H9 (cell line): Measurements from ENCODE around the gene PPAN. TPM values are rescaled to one million over a fixed set of nuclear protein-coding genes. Genes with fewer than 3 reads are reported as not detected.

Source experiments
- DNase-seq: peaks from one replicate; pipeline ENCODE4 v3.0.0-alpha.2; 2017
- H2AFZ ChIP-seq: one replicate; pipeline ENCODE4 v1.6.1; 2013; ENCODE audit warnings: mild to moderate bottlenecking, low read length, control low read depth, moderate library complexity
- H2AK5ac ChIP-seq: 2 replicates; pipeline ENCODE4 v1.6.1; 2013; ENCODE audit warnings: low read length, control low read depth, mixed read lengths; ENCODE audit not compliant: insufficient read length
- H2BK120ac ChIP-seq: one replicate; pipeline ENCODE4 v1.6.1; 2013; ENCODE audit warnings: low read depth, mild to moderate bottlenecking, low read length, control low read depth, inconsistent platforms; ENCODE audit not compliant: poor library complexity, severe bottlenecking
- H2BK12ac ChIP-seq: 2 replicates; pipeline ENCODE4 v1.6.1; 2013; ENCODE audit warnings: low read length, control low read depth, mixed read lengths, low read depth; ENCODE audit not compliant: insufficient read length
- H2BK15ac ChIP-seq: 2 replicates; pipeline ENCODE4 v1.6.1; 2013; ENCODE audit warnings: low read depth, low read length, control low read depth
- H2BK20ac ChIP-seq: one replicate; pipeline ENCODE4 v1.6.1; 2013; ENCODE audit warnings: low read depth, mild to moderate bottlenecking, low read length, control low read depth, inconsistent platforms; ENCODE audit not compliant: poor library complexity, severe bottlenecking
- H2BK5ac ChIP-seq: 2 replicates; pipeline ENCODE4 v1.6.1; 2013; ENCODE audit warnings: low read length, control low read depth, mixed read lengths; ENCODE audit not compliant: insufficient read length
- H3K14ac ChIP-seq: 2 replicates; pipeline ENCODE4 v1.6.1; 2013; ENCODE audit warnings: low read length, control low read depth; ENCODE audit not compliant: insufficient read depth
- H3K18ac ChIP-seq: 2 replicates; pipeline ENCODE4 v1.6.1; 2013; ENCODE audit warnings: low read depth, mild to moderate bottlenecking, mixed read lengths, low read length, control low read depth; ENCODE audit not compliant: insufficient read length
- H3K23ac ChIP-seq: 2 replicates; pipeline ENCODE4 v1.6.1; 2013; ENCODE audit warnings: low read length, control low read depth, mixed read lengths, low read depth; ENCODE audit not compliant: insufficient read length
- H3K23me2 ChIP-seq: 2 replicates; pipeline ENCODE4 v1.6.1; 2013; ENCODE audit warnings: low read depth, mild to moderate bottlenecking, mixed read lengths, low read length, control low read depth; ENCODE audit not compliant: insufficient read length, poor library complexity, severe bottlenecking
- H3K27ac ChIP-seq: 2 replicates; pipeline ENCODE4 v1.5.1; 2013; ENCODE audit warnings: low read length, control low read depth, mixed read lengths, low read depth; ENCODE audit not compliant: insufficient read length
- H3K27me3 ChIP-seq: 2 replicates; pipeline ENCODE4 v1.6.1; 2013; ENCODE audit warnings: low read length, control low read depth, inconsistent platforms; ENCODE audit not compliant: insufficient read depth
- H3K4ac ChIP-seq: 2 replicates; pipeline ENCODE4 v1.6.1; 2013; ENCODE audit warnings: low read depth, mild to moderate bottlenecking, control low read depth, inconsistent platforms, low read length, moderate library complexity
- H3K4me1 ChIP-seq: 2 replicates; pipeline ENCODE4 v1.6.1; 2013; ENCODE audit warnings: low read length, control low read depth, inconsistent platforms; ENCODE audit not compliant: insufficient read depth
- H3K4me2 ChIP-seq: 2 replicates; pipeline ENCODE4 v1.6.1; 2013; ENCODE audit warnings: low read length, control low read depth, mixed read lengths; ENCODE audit not compliant: insufficient read length, insufficient read depth
- H3K56ac ChIP-seq: 2 replicates; pipeline ENCODE4 v1.6.1; 2013; ENCODE audit warnings: low read depth, mild to moderate bottlenecking, mixed read lengths, low read length, control low read depth; ENCODE audit not compliant: insufficient read length
- H3K79me1 ChIP-seq: 2 replicates; pipeline ENCODE4 v1.6.1; 2013; ENCODE audit warnings: low read depth, mild to moderate bottlenecking, moderate library complexity, low read length, control low read depth, inconsistent platforms; ENCODE audit not compliant: insufficient read depth, poor library complexity, severe bottlenecking
- H3K79me2 ChIP-seq: 2 replicates; pipeline ENCODE4 v1.6.1; 2013; ENCODE audit warnings: low read length, control low read depth, inconsistent platforms; ENCODE audit not compliant: insufficient read depth
- H3K9ac ChIP-seq: 2 replicates; pipeline ENCODE4 v1.6.1; 2013; ENCODE audit warnings: low read length, control low read depth, mixed read lengths; ENCODE audit not compliant: insufficient read length; ENCODE audit errors: extremely low read depth
- H3K9me3 ChIP-seq: one replicate; pipeline ENCODE4 v1.6.1; 2013; ENCODE audit warnings: low read depth, low read length, inconsistent platforms; ENCODE audit not compliant: control insufficient read depth
- H3T11ph ChIP-seq: one replicate; pipeline ENCODE4 v1.6.1; 2013; ENCODE audit warnings: mild to moderate bottlenecking, low read length, control low read depth, inconsistent platforms
- H4K20me1 ChIP-seq: one replicate; pipeline ENCODE4 v1.6.1; 2013; ENCODE audit not compliant: control insufficient read depth, insufficient read length, insufficient read depth
- H4K5ac ChIP-seq: 2 replicates; pipeline ENCODE4 v1.6.1; 2013; ENCODE audit warnings: low read depth, mild to moderate bottlenecking, mixed read lengths, low read length, control low read depth; ENCODE audit not compliant: insufficient read length
- H4K8ac ChIP-seq: replicated peaks from 2 replicates; pipeline ENCODE4 v1.6.1; 2013; ENCODE audit warnings: low read length, control low read depth, mixed read lengths, low read depth; ENCODE audit not compliant: insufficient read length
- H4K91ac ChIP-seq: 2 replicates; pipeline ENCODE4 v1.6.1; 2013; ENCODE audit warnings: low read depth, mild to moderate bottlenecking, moderate library complexity, mixed read lengths, low read length, control low read depth; ENCODE audit not compliant: insufficient read length
- H3K27ac Mint-ChIP-seq, 3 experiments: 2 replicates in 2 of 3; 3 replicates in 1 of 3; pipeline ENCODE4 v1.8.0; 2020 to 2021; ENCODE audit warnings: mixed read lengths in 3 of 3, mild to moderate bottlenecking in 1 of 3, moderate library complexity in 1 of 3
- H3K27me3 Mint-ChIP-seq: 2 replicates; pipeline ENCODE4 v1.8.0; 2021; ENCODE audit warnings: low read depth, mild to moderate bottlenecking, moderate library complexity, mixed read lengths
- H3K36me3 Mint-ChIP-seq, 3 experiments: 2 replicates in 2 of 3; 3 replicates in 1 of 3; pipeline ENCODE4 v1.8.0; 2020 to 2021; ENCODE audit warnings: low read depth in 3 of 3, mixed read lengths in 3 of 3; ENCODE audit not compliant: insufficient read depth in 1 of 3
- H3K4me1 Mint-ChIP-seq, 2 experiments: 2 replicates each; pipeline ENCODE4 v1.8.0; 2020; ENCODE audit warnings: mixed read lengths in 2 of 2
- H3K4me3 Mint-ChIP-seq, 2 experiments: 2 replicates in 1 of 2; 3 replicates in 1 of 2; pipeline ENCODE4 v1.8.0; 2020 to 2021; ENCODE audit warnings: mild to moderate bottlenecking in 2 of 2, mixed read lengths in 2 of 2, moderate library complexity in 1 of 2
- H3K9me3 Mint-ChIP-seq, 2 experiments: 2 replicates in 1 of 2; 3 replicates in 1 of 2; pipeline ENCODE4 v1.8.0; 2020; ENCODE audit warnings: mild to moderate bottlenecking in 2 of 2, mixed read lengths in 2 of 2, moderate library complexity in 1 of 2
- WGBS: extraction: QIAGEN DNeasy Blood & Tissue Kit; methylation state at CpG from one replicate; pipeline ENCODE4 v1.1.7; 2013; ENCODE audit warnings: missing lambda C conversion rate, low lambda C conversion rate, mixed read lengths; ENCODE audit not compliant: insufficient read length; ENCODE audit errors: extremely low coverage; 5-methylcytosine and 5-hydroxymethylcytosine counted together
- total RNA-seq: library from RNA; stranded (reverse); gene quantifications from 2 replicates; pipeline ENCODE4 v1.2.1, GENCODE V29; 2021
- TF ChIP-seq, protein P1 (sequence below): fragments of 200-600 bp; sonication (generic); conservative IDR thresholded peaks from 3 replicates; pipeline ENCODE4 v1.8.0; 2021; ENCODE audit warnings: antibody characterized with exemption, mild to moderate bottlenecking

Gene PPAN
- total RNA-seq, 1 experiment from 2014 or later = 157 TPM

DNA sequence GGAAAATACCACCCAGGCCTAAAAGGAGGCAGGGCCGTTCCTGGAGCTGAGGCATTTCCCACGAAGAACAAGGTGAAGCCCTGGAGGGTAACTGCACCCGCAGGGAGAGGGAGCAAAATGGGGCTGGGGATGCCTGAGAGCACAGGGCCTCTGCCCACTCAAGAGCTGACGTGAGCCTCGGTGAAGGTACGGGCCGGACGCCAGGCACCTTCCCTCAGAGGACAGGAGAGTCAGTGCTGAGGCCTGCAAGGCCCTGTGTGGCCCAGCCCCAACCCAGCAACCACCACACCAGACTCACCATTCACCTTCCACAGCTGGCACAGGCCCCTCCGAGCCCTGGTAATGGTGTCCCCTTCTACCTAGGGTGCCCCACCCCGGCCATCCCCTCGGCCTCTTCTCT, 52.3 kb downstream of the PPAN start:
- H2BK120ac ChIP-seq = no peak overlapping the region
- H4K5ac ChIP-seq = no peak overlapping the region
- H2BK20ac ChIP-seq = no peak overlapping the region
- H3K4me2 ChIP-seq = no peak overlapping the region
- H4K20me1 ChIP-seq = no peaks in the 10 kb centered on the region
- H3K14ac ChIP-seq = no peak overlapping the region
- H4K8ac ChIP-seq = no peak overlapping the region
- no peaks in the 10 kb centered on the region for H3K9me3 ChIP-seq
- H3K56ac ChIP-seq = no peak overlapping the region
- no peak overlapping the region for H3K9ac ChIP-seq
- no peaks in the 10 kb centered on the region for H3K79me2 ChIP-seq
- H3K18ac ChIP-seq = no peak overlapping the region
- H3K23ac ChIP-seq = no peak overlapping the region
- Mint-ChIP-seq H3K4me3 (no peak overlapping the region), H3K36me3 (peaks cover 55 to 97% (median 89%) of the 10 kb centered on the region in 3 experiments), H3K4me1 (no peaks in the 10 kb centered on the region), H3K27ac (no peak overlapping the region), H3K9me3 (no peaks in the 10 kb centered on the region), H3K27me3 (no peaks in the 10 kb centered on the region)
- H4K91ac ChIP-seq = no peak overlapping the region
- H3K27ac ChIP-seq = no peak overlapping the region
- no peak overlapping the region for H2BK15ac ChIP-seq
- no peak overlapping the region for H2BK5ac ChIP-seq
- no peak overlapping the region for H3K4ac ChIP-seq
- WGBS = no CpG with 5 or more reads among the region's 11 CpGs
- DNase-seq = no peak
- H2AK5ac ChIP-seq = no peak overlapping the region
- no peak overlapping the region for H2AFZ ChIP-seq
- no peaks in the 10 kb centered on the region for H3K4me1 ChIP-seq
- no peaks in the 10 kb centered on the region for H3K23me2 ChIP-seq
- no peak overlapping the region for H3T11ph ChIP-seq
- no peaks in the 10 kb centered on the region for H3K79me1 ChIP-seq
- TF ChIP-seq, protein P1, sequence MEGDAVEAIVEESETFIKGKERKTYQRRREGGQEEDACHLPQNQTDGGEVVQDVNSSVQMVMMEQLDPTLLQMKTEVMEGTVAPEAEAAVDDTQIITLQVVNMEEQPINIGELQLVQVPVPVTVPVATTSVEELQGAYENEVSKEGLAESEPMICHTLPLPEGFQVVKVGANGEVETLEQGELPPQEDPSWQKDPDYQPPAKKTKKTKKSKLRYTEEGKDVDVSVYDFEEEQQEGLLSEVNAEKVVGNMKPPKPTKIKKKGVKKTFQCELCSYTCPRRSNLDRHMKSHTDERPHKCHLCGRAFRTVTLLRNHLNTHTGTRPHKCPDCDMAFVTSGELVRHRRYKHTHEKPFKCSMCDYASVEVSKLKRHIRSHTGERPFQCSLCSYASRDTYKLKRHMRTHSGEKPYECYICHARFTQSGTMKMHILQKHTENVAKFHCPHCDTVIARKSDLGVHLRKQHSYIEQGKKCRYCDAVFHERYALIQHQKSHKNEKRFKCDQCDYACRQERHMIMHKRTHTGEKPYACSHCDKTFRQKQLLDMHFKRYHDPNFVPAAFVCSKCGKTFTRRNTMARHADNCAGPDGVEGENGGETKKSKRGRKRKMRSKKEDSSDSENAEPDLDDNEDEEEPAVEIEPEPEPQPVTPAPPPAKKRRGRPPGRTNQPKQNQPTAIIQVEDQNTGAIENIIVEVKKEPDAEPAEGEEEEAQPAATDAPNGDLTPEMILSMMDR = no peak
- no peaks in the 10 kb centered on the region for H3K27me3 ChIP-seq
- H2BK12ac ChIP-seq = no peak overlapping the region
